Neutrophil (primary cell): ENCODE measurements around the gene FBXL20.

Experiments
- H3K27ac ChIP-seq: fragments of 200-600 bp; sonication (generic); 2 replicates; pipeline ENCODE4 v1.5.1; 2016; ENCODE audit warnings: mild to moderate bottlenecking, moderate library complexity
- H3K27me3 ChIP-seq: fragments of 200-600 bp; sonication (generic); 2 replicates; pipeline ENCODE4 v1.6.0; 2016; ENCODE audit warnings: mild to moderate bottlenecking
- H3K36me3 ChIP-seq: fragments of 200-600 bp; sonication (generic); 2 replicates; pipeline ENCODE4 v1.5.1; 2017
- H3K4me1 ChIP-seq, 2 experiments: fragments of 200-600 bp in 1 of 2; sonication (generic) in 1 of 2; 1 replicate in 1 of 2; 2 replicates in 1 of 2; pipeline versions ENCODE4 v1.5.1 to v1.6.1; 2013 to 2016; ENCODE audit warnings: low read depth in 1 of 2, low read length in 1 of 2, mild to moderate bottlenecking in 1 of 2, moderate library complexity in 1 of 2; ENCODE audit not compliant: control insufficient read depth in 1 of 2, insufficient read depth in 1 of 2
- H3K4me3 ChIP-seq, 2 experiments: fragments of 200-600 bp in 1 of 2; sonication (generic) in 1 of 2; 1 replicate in 1 of 2; 2 replicates in 1 of 2; pipeline ENCODE4 v1.5.1; 2013 to 2016; ENCODE audit warnings: low read depth in 1 of 2, low read length in 1 of 2, mild to moderate bottlenecking in 1 of 2, moderate library complexity in 1 of 2
- H3K9me3 ChIP-seq: fragments of 200-600 bp; sonication (generic); 2 replicates; pipeline ENCODE4 v1.5.1; 2016
- TF ChIP-seq, protein P1 (sequence below): fragments of 200-600 bp; sonication (generic); IDR thresholded peaks from 2 replicates; pipeline ENCODE4 v1.5.1; 2016; ENCODE audit warnings: antibody characterized with exemption

The FBXL20 gene

DNA sequence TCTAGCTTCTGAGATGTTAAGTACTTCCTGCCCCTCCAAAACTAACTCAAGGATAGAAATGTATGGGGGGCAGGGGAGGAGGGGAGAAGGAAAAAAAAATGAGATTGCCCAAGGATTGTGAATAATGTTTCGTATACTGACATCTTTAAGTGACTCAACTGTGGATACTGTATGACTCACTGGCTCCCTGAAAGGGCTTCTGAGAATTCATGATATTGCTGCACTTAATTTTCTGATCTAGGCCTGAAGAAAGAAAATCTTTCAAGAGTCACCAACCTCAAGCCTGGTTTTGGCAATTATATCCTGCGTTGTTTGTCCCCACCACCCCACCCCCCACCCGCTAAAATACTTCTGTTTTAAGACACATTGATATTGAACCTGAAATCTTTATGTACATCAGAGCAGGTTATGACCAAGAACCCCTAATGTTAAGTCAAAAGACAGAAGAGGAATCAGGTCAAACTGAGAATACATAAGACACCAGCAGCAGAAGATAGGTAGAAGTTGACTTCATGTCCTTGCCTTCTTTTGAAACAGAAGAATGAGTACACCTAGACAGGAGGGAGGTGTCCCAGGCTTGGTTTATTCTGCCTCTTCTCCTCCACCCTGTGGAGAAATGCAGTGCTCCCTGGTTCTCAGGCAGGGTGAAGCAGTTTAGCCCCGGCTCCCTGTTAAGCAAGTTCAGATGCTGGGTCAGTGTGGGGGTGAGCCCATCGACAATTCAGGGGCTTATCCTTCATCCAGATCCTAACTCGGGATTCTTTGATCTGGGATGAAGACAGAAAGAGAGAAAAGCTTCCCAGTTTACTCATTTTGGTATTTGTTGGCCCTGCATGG, 3.3 kb upstream of the FBXL20 start:
- no peak overlapping the region for H3K4me3 ChIP-seq
- peaks cover 22% of the 10 kb centered on the region for H3K36me3 ChIP-seq
- TF ChIP-seq, protein P1, sequence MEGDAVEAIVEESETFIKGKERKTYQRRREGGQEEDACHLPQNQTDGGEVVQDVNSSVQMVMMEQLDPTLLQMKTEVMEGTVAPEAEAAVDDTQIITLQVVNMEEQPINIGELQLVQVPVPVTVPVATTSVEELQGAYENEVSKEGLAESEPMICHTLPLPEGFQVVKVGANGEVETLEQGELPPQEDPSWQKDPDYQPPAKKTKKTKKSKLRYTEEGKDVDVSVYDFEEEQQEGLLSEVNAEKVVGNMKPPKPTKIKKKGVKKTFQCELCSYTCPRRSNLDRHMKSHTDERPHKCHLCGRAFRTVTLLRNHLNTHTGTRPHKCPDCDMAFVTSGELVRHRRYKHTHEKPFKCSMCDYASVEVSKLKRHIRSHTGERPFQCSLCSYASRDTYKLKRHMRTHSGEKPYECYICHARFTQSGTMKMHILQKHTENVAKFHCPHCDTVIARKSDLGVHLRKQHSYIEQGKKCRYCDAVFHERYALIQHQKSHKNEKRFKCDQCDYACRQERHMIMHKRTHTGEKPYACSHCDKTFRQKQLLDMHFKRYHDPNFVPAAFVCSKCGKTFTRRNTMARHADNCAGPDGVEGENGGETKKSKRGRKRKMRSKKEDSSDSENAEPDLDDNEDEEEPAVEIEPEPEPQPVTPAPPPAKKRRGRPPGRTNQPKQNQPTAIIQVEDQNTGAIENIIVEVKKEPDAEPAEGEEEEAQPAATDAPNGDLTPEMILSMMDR: no peak
- H3K4me1 ChIP-seq: peaks cover 9 to 11% of the 10 kb centered on the region in 2 experiments
- no peaks in the 10 kb centered on the region for H3K9me3 ChIP-seq
- no peak overlapping the region for H3K27ac ChIP-seq
- no peaks in the 10 kb centered on the region for H3K27me3 ChIP-seq

DNA sequence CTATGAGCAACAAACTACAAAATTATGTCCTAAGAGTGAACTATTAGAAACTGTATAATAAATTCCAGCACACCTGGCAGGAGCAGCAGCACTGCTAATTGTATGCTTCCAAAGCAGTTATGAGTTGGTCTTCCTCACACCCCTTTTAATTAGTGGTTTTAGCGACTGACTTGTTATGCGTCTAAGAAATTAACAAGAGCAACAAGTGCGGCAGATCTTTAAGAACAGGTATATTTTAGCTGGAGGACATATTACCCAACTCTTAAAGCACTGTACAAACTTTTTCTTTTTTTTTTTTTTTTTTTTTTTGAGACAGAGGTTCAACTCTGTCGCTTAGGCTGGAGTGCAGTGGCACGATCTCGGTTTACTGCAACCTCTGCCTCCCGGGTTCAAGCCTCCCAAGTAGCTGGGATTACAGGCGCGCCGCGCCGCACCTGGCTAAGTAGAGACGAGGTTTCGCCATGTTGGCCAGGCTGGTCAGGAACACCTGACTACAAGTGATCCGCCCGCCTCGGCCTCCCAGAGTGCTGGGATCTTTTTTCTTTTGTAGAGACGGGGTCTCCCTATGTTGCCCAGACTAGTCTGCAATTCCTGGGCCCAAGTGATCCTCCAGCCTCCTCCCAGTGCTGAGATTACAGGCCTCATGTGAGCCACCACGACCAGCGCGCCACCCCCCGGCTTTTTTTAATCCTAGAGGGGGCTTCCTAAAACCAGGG, 1.6 kb upstream of the FBXL20 start:
- Histone ChIP-seq H3K9me3 (no peaks in the 10 kb centered on the region), H3K27ac (peak overlapping the region; percentile 86), H3K4me1 (peaks cover 16 to 18% of the 10 kb centered on the region in 2 experiments), H3K27me3 (no peaks in the 10 kb centered on the region), H3K36me3 (peaks cover 5% of the 10 kb centered on the region), H3K4me3 (peak overlapping the region in 1 of 2 experiments; percentile 96)
- TF ChIP-seq, protein P1: no peak

DNA sequence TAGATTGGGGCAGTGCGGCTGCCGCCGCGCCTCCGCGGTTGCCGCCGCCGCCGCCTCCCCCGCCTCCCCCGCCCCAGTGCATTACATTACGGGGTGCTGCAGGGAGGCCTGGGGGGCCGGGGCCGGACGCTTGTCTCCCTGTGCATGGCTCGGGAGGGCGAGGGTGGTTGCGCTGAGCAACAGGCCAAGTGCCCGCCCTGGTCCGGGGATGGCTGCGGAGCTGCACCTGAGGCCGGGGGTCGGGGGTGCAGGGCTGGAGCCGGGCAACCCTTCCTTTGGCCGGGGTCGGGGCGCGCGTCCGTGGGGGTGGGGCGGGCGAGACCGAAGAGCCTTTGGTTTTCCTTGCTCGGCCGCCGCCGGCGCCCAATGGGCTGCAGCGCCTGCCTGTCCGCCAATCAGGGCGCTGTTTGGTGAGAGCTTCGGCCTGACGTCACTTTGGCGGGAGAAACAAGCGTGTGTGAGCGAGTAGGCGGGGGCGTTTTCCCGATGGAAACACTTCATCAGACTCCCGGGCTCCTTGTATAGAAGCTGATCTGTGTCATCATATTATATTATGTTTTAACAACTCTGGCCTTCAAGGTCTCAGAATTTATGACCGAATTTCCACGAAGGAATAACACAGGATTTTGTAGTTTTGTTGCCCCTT, 941 bp upstream of the FBXL20 start:
- no peaks in the 10 kb centered on the region for H3K9me3 ChIP-seq
- H3K4me1 ChIP-seq: peaks cover 16 to 18% of the 10 kb centered on the region in 2 experiments
- H3K36me3 ChIP-seq: no peaks in the 10 kb centered on the region
- peak overlapping the region; percentile 86 for H3K27ac ChIP-seq
- TF ChIP-seq, protein P1: peak; percentile 21
- peak overlapping the region; percentile 96 for H3K4me3 ChIP-seq
- H3K27me3 ChIP-seq: no peaks in the 10 kb centered on the region

DNA sequence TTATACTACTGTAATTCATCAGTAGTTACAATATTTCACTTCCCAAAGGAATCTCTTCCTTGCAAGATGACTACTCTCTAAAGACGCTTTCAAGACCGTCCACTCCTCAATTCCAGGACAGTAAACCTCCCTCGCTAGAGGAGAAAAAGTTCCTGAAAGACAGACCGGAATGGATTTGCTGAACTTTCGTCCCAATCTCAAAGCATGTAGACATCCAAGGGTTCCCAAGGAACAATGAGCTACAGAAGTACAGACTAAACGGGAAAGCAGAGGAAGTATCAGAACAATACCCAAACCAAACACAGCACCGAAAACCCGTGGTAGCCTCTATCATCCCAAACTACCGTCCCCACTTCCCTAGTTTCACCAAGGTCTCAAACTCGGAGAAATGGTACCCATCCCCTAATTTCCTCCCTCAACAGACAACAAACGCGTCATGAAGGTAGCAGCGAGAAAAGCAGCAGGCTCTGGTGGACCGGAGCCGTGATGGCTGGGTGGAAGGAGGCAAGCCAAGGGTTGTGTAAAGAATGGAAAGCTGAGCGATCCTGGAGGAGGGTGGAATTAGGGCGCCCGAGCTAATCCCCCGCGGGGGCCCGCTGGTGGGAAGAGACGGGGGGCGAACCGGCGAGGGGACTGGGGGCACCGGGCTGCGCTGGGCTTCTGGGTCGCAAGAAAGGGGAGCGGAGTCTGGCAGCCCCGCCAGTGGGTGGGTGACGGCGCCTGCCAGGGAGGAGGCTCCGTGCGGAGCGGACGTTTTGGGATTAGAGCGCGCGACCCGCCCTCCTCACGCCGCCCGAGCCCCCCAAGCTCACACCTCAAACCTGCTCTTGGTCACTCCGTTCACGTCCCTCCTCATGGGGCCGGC, 647 bp downstream of the FBXL20 start:
- Histone ChIP-seq H3K4me1 (peaks cover 16 to 18% of the 10 kb centered on the region in 2 experiments), H3K9me3 (no peaks in the 10 kb centered on the region), H3K4me3 (peak overlapping the region; percentile 96), H3K36me3 (no peaks in the 10 kb centered on the region), H3K27ac (peak overlapping the region; percentile 86), H3K27me3 (no peaks in the 10 kb centered on the region)
- TF ChIP-seq, protein P1: no peak

DNA sequence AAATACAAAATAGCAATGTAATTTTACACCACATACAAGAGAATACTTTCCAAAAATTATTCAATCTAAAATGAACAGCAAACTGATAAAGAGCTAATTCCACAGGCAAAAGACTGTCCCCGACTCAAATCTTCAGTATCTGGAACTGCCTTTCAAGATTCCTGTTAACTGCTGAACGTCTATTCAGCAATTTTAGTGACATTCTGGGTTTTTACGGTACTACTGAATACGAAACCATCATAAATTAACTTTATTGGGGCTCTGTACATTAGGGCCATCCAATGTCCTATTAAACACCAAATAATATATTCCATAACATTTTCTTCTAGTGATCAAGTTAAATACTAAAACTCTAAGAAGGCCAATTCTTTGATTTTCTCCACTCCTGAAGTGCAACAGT, 1.6 kb downstream of the FBXL20 start:
- Histone ChIP-seq H3K9me3 (no peaks in the 10 kb centered on the region), H3K4me1 (peaks cover 16 to 18% of the 10 kb centered on the region in 2 experiments), H3K27me3 (no peaks in the 10 kb centered on the region), H3K4me3 (peak overlapping the region in 1 of 2 experiments; percentile 96), H3K36me3 (no peaks in the 10 kb centered on the region), H3K27ac (no peak overlapping the region)
- TF ChIP-seq, protein P1: no peak
